Stimulated activated CD8-positive, alpha-beta memory T cell treated with anti-CD3 and anti-CD28 coated beads, Interleukin-15, amount 100 ng/mL, for 1 hour (primary cell): Measurements from ENCODE around the gene TATDN3.
"Not testable (repeated sequence)": the region's sequence is repeated elsewhere in the genome, so short reads cannot be mapped to it uniquely, and the experiment has no call there.

Source experiments
- DNase-seq: peaks from one replicate; pipeline ENCODE4 v3.0.0-alpha.2; 2020; ENCODE audit warnings: low read depth

TATDN3 gene

GRCh38 chr1:212775241-212775640, 16.5 kb upstream of the TATDN3 start:
- DNase-seq, result no peak

GRCh38 chr1:212777151-212777550, 14.5 kb upstream of the TATDN3 start:
- no peak for DNase-seq

- DNase-seq, result not testable (repeated sequence)
Measured at GRCh38 chr1:212779086-212779485, 12.6 kb upstream of the TATDN3 start.

- no peak for DNase-seq
Measured at GRCh38 chr1:212780759-212781158, 10.9 kb upstream of the TATDN3 start.

GRCh38 chr1:212781225-212781624, 10.5 kb upstream of the TATDN3 start:
- no peak for DNase-seq

- DNase-seq, result no peak
Measured at GRCh38 chr1:212782422-212783154, 9.1 kb upstream of the TATDN3 start.

GRCh38 chr1:212783976-212784375, 7.7 kb upstream of the TATDN3 start:
- DNase-seq, result no peak

- no peak for DNase-seq
Measured at GRCh38 chr1:212785871-212786270, 5.8 kb upstream of the TATDN3 start.

GRCh38 chr1:212791261-212791675, 426 bp upstream of the TATDN3 start:
- DNase-seq, result no peak

GRCh38 chr1:212792396-212792908, 758 bp downstream of the TATDN3 start:
- no peak for DNase-seq

- no peak for DNase-seq
Measured at GRCh38 chr1:212794561-212795014, 2.9 kb downstream of the TATDN3 start.

GRCh38 chr1:212797681-212798080, 6.0 kb downstream of the TATDN3 start:
- no peak for DNase-seq

- DNase-seq, result no peak
Measured at GRCh38 chr1:212805767-212806166, 14.1 kb downstream of the TATDN3 start.

- DNase-seq, result no peak
Measured at GRCh38 chr1:212814537-212815334, 23.0 kb downstream of the TATDN3 start.

GRCh38 chr1:212816567-212817278, 25.0 kb downstream of the TATDN3 start:
- DNase-seq, result no peak

GRCh38 chr1:212819726-212820125, 28.0 kb downstream of the TATDN3 start:
- no peak for DNase-seq

- no peak for DNase-seq
Measured at GRCh38 chr1:212820969-212821368, 29.3 kb downstream of the TATDN3 start.

GRCh38 chr1:212822956-212823355, 31.3 kb downstream of the TATDN3 start:
- DNase-seq, result no peak

- DNase-seq, result no peak
Measured at GRCh38 chr1:212824201-212824600, 32.5 kb downstream of the TATDN3 start.

- DNase-seq, result no peak
Measured at GRCh38 chr1:212825798-212826452, 34.2 kb downstream of the TATDN3 start.

- DNase-seq, result no peak
Measured at GRCh38 chr1:212827171-212827776, 35.6 kb downstream of the TATDN3 start.
